GM23248 (cell line): ENCODE results near the gene CAMK1D. TPM values are rescaled to one million over a fixed set of nuclear protein-coding genes. Genes with fewer than 3 reads are reported as not detected.

ENCODE experiments used
- DNase-seq: peaks from one replicate; pipeline ENCODE4 v3.0.0-alpha.2; 2015
- H2AFZ ChIP-seq: fragments of 200-600 bp; sonication (generic); 2 replicates; pipeline ENCODE4 v1.6.1; 2016; ENCODE audit warnings: antibody characterized with exemption
- H3F3A ChIP-seq: fragments of 200-600 bp; sonication (generic); 2 replicates; pipeline ENCODE4 v1.6.1; 2016; ENCODE audit warnings: mild to moderate bottlenecking, antibody characterized with exemption, mixed run types; ENCODE audit not compliant: insufficient read depth
- H3K27ac ChIP-seq: fragments of 200-600 bp; sonication (generic); 2 replicates; pipeline ENCODE4 v1.5.1; 2016; ENCODE audit warnings: mild to moderate bottlenecking
- H3K27me3 ChIP-seq: fragments of 200-600 bp; sonication (generic); replicated peaks from 2 replicates; pipeline ENCODE4 v1.6.1; 2016; ENCODE audit warnings: mild to moderate bottlenecking; ENCODE audit not compliant: insufficient read depth
- H3K36me3 ChIP-seq: fragments of 200-600 bp; sonication (generic); 2 replicates; pipeline ENCODE4 v1.6.1; 2016; ENCODE audit warnings: low read depth, mild to moderate bottlenecking
- H3K4me1 ChIP-seq: fragments of 200-600 bp; sonication (generic); 2 replicates; pipeline ENCODE4 v1.6.1; 2016; ENCODE audit warnings: mild to moderate bottlenecking; ENCODE audit not compliant: insufficient read depth
- H3K4me2 ChIP-seq: fragments of 200-600 bp; sonication (generic); one replicate; pipeline ENCODE4 v1.6.1; 2016; ENCODE audit warnings: mild to moderate bottlenecking; ENCODE audit not compliant: unreplicated experiment
- H3K4me3 ChIP-seq: fragments of 200-600 bp; sonication (generic); 2 replicates; pipeline ENCODE4 v1.5.1; 2016; ENCODE audit warnings: mild to moderate bottlenecking
- H3K79me2 ChIP-seq: fragments of 200-600 bp; sonication (generic); 2 replicates; pipeline ENCODE4 v1.6.1; 2016; ENCODE audit warnings: mild to moderate bottlenecking; ENCODE audit not compliant: insufficient read depth
- H3K9ac ChIP-seq: fragments of 200-600 bp; sonication (generic); 2 replicates; pipeline ENCODE4 v1.6.1; 2016; ENCODE audit warnings: mild to moderate bottlenecking
- H3K9me2 ChIP-seq: fragments of 200-600 bp; sonication (generic); 2 replicates; pipeline ENCODE4 v1.6.1; 2016; ENCODE audit warnings: mixed run types, mild to moderate bottlenecking, moderate library complexity; ENCODE audit not compliant: insufficient read depth
- H3K9me3 ChIP-seq: fragments of 200-600 bp; sonication (generic); one replicate; pipeline ENCODE4 v1.6.1; 2017; ENCODE audit warnings: low read depth
- H4K20me1 ChIP-seq: fragments of 200-600 bp; sonication (generic); 2 replicates; pipeline ENCODE4 v1.6.0; 2016; ENCODE audit not compliant: insufficient read depth
- EZH2 ChIP-seq: fragments of 200-600 bp; sonication (generic); IDR thresholded peaks from 2 replicates; pipeline ENCODE4 v1.6.1; 2018; ENCODE audit warnings: antibody characterized with exemption, mild to moderate bottlenecking; ENCODE audit not compliant: insufficient read depth, poor library complexity, severe bottlenecking
- EZH2phosphoT487 ChIP-seq: fragments of 200-600 bp; sonication (generic); IDR thresholded peaks from 2 replicates; pipeline ENCODE4 v1.6.1; 2018; ENCODE audit warnings: antibody characterized with exemption, moderate library complexity, mild to moderate bottlenecking, low read depth; ENCODE audit not compliant: insufficient read depth
- WGBS, 2 experiments: methylation state at CpG; one replicate each; pipeline ENCODE4 v1.1.6; 2015 to 2017; ENCODE audit warnings: low lambda C conversion rate in 2 of 2, low coverage in 1 of 2; ENCODE audit errors: missing lambda C conversion rate in 2 of 2; 5-methylcytosine and 5-hydroxymethylcytosine counted together
- in situ Hi-C: fragments of 300-500 bp; cut with MboI; formaldehyde crosslinking; loops from 2 replicates; pipeline ENCODE4 v1.15.0; 2020
- polyA plus RNA-seq: library from polyadenylated mRNA; unstranded; fragments of >200 nt; fragmentation: Nextera tagmentation; extraction: Ambion mirVana; gene quantifications from 2 replicates; pipeline ENCODE4 v1.2.1, GENCODE V29; 2016
- total RNA-seq: library from RNA; depleted of rRNA; stranded (reverse); fragments of >200 nt; shearing (Covaris generic); gene quantifications from 2 replicates; pipeline ENCODE4 v1.2.3, GENCODE V29; 2014

The CAMK1D gene
- total and polyA plus RNA-seq, 2 experiments from 2014 or later: 0.22 to 0.55 TPM

DNA sequence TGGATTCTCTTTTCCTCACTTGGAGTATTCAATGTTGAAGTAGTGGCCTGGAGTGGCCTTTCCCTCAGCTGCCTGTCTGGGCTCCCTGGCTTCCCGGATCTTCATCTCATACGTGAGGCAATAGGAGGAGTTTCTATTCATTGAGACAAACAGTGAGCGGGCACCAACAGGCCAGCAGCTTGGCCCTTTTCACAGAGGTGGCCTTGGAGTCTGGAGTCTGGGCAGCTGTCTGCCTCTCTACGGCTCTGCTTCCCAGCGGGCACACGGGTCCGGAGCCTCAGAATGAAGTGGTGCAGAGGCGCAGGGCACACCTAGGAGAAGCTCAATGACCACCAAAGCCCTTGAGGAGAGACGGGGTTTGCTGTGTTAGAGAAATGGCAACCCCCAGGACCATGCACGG lies 482.7 kb downstream of the CAMK1D start:
- no peaks in the 10 kb centered on the region for H3F3A ChIP-seq
- in situ Hi-C loops: no loop called here
- no peaks in the 10 kb centered on the region for H3K79me2 ChIP-seq
- H2AFZ ChIP-seq: no peak overlapping the region
- no peaks in the 10 kb centered on the region for H4K20me1 ChIP-seq
- no peak overlapping the region for H3K4me3 ChIP-seq
- 71 to 78% methylated on average over 10 of the region's 10 CpGs for WGBS, 2 experiments
- H3K9me3 ChIP-seq: no peaks in the 10 kb centered on the region
- no peak overlapping the region for H3K27ac ChIP-seq
- TF ChIP-seq EZH2: no peak
- no peak for TF ChIP-seq EZH2phosphoT487
- no peak for DNase-seq
- no peaks in the 10 kb centered on the region for H3K9me2 ChIP-seq
- no peak overlapping the region for H3K4me2 ChIP-seq
- H3K4me1 ChIP-seq: no peaks in the 10 kb centered on the region
- H3K27me3 ChIP-seq: no peaks in the 10 kb centered on the region; the same call in 1 of the 2 replicates
- H3K9ac ChIP-seq: no peak overlapping the region
- H3K36me3 ChIP-seq: no peaks in the 10 kb centered on the region

DNA sequence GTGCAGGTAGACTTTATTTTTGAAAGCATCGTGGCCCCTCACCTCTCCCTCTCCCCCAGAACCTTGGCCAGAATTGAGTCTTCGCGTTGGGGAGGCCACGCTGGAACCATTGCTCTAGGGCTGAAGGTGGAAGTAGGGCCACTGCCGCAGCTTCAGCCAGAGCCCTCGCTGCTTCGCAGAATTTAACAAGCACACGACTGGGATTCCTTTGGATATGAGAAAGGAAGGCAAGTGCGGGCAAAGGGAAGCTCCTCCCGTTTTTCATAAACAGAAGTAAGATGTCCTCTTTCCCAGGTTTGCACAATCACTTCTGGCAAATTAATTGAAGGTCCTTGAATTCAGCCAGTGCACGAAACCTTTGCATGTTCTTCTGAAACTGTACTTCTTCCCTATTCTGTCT lies 484.1 kb downstream of the CAMK1D start:
- DNase-seq: no peak
- Histone ChIP-seq H3K27ac (no peak overlapping the region), H3K36me3 (no peaks in the 10 kb centered on the region), H4K20me1 (no peaks in the 10 kb centered on the region), H3K79me2 (no peaks in the 10 kb centered on the region), H2AFZ (no peak overlapping the region), H3F3A (no peaks in the 10 kb centered on the region), H3K9ac (no peak overlapping the region), H3K4me1 (no peaks in the 10 kb centered on the region), H3K4me2 (no peak overlapping the region), H3K4me3 (no peak overlapping the region), H3K9me2 (no peaks in the 10 kb centered on the region), H3K9me3 (no peaks in the 10 kb centered on the region), H3K27me3 (no peaks in the 10 kb centered on the region; the same call in 1 of the 2 replicates)
- TF ChIP-seq EZH2: no peak
- TF ChIP-seq EZH2phosphoT487: no peak
- in situ Hi-C loops: no loop called here
- WGBS, 2 experiments: 77 to 81% methylated on average over 11 of the region's 11 CpGs

DNA sequence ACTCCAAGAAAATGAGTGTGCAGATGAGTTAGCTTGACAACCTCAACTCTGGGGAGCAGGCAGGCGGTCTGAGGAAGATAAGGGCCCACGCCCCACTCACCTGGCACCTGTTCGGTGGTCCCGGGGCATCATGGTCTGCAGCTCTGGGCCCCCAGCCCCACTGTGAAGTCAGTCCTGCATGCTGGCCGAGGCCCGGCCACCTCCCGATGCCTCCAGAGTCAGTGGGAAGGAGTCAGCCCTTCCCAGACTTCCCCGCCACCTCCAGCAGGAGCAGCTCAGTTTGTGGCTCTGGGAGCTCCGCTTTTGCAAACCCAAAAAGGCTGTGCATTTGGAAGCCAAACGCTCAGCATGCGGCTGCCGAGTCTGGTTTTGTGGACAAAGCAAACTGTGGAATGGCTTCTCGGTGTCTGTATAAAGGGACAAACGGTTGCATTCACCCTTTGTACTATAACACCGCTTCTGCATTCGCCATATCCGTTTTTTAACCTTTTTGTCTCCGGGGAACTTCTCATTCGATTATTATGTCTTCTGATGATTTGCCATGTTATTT lies 484.8 kb downstream of the CAMK1D start:
- in situ Hi-C loops: no loop called here
- Histone ChIP-seq H3K9me2 (no peaks in the 10 kb centered on the region), H3K27ac (no peak overlapping the region), H4K20me1 (no peaks in the 10 kb centered on the region), H3K79me2 (no peaks in the 10 kb centered on the region), H3F3A (no peaks in the 10 kb centered on the region), H3K36me3 (no peaks in the 10 kb centered on the region), H3K9ac (no peak overlapping the region), H3K4me3 (no peak overlapping the region), H3K9me3 (no peaks in the 10 kb centered on the region), H2AFZ (no peak overlapping the region), H3K27me3 (no peaks in the 10 kb centered on the region; the same call in 1 of the 2 replicates), H3K4me1 (no peaks in the 10 kb centered on the region), H3K4me2 (no peak overlapping the region)
- TF ChIP-seq EZH2 (no peak), EZH2phosphoT487 (no peak)
- DNase-seq: no peak
- WGBS, 2 experiments: 68 to 74% methylated on average over 19 of the region's 19 CpGs

GRCh38 chr10:12834721-12835120 lies 485.4 kb downstream of the CAMK1D start:
- H3K9me2 ChIP-seq: no peaks in the 10 kb centered on the region
- TF ChIP-seq EZH2phosphoT487: no peak
- no peak for TF ChIP-seq EZH2
- H3F3A ChIP-seq: no peaks in the 10 kb centered on the region
- H4K20me1 ChIP-seq: no peaks in the 10 kb centered on the region
- WGBS, 2 experiments: 47 to 50% methylated on average over 10 of the region's 10 CpGs
- no peak overlapping the region for H3K27ac ChIP-seq
- H3K79me2 ChIP-seq: no peaks in the 10 kb centered on the region
- no peak overlapping the region for H3K4me2 ChIP-seq
- H3K36me3 ChIP-seq: no peaks in the 10 kb centered on the region
- no peaks in the 10 kb centered on the region for H3K4me1 ChIP-seq
- DNase-seq: no peak
- H3K27me3 ChIP-seq: no peaks in the 10 kb centered on the region; the same call in 1 of the 2 replicates
- no peaks in the 10 kb centered on the region for H3K9me3 ChIP-seq
- in situ Hi-C loops: no loop called here
- no peak overlapping the region for H3K9ac ChIP-seq
- H3K4me3 ChIP-seq: no peak overlapping the region
- no peak overlapping the region for H2AFZ ChIP-seq

DNA sequence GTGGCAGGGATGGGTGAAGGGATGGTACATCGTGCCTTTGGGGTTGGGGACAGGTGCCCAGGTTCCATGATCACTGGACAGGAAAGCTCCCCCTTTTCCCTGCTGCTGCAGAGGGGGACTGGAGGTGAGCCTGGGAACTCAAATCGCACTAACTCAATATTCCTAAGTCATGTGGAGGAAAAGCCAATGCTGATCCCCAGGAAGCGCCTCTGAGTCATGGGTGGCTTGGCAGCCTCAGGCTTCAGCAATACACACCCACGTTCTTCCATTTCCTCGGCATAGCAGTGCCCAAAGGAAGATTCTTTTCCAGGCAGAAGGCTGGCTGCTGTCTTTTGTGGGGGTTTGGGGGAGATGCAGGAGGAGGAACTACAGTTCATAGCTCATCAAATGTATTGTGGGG lies 486.4 kb downstream of the CAMK1D start:
- H3K9me3 ChIP-seq: no peaks in the 10 kb centered on the region
- no peaks in the 10 kb centered on the region for H3K4me1 ChIP-seq
- H3K9me2 ChIP-seq: no peaks in the 10 kb centered on the region
- no peaks in the 10 kb centered on the region for H3K36me3 ChIP-seq
- H3F3A ChIP-seq: no peaks in the 10 kb centered on the region
- no peak overlapping the region for H3K4me3 ChIP-seq
- in situ Hi-C loops: no loop called here
- no peak for DNase-seq
- no peaks in the 10 kb centered on the region for H4K20me1 ChIP-seq
- no peak overlapping the region for H3K9ac ChIP-seq
- no peaks in the 10 kb centered on the region; the same call in 1 of the 2 replicates for H3K27me3 ChIP-seq
- no peak overlapping the region for H3K27ac ChIP-seq
- TF ChIP-seq EZH2phosphoT487: no peak
- TF ChIP-seq EZH2: no peak
- H3K79me2 ChIP-seq: no peaks in the 10 kb centered on the region
- H2AFZ ChIP-seq: no peak overlapping the region
- 18 to 31% methylated on average over 5 of the region's 5 CpGs for WGBS, 2 experiments
- H3K4me2 ChIP-seq: no peak overlapping the region
